ENCODE results near the gene MORC4.

- TF ChIP-seq CTCF (IDR thresholded peaks at IDR 0.05 in 4 of 5, conservative IDR thresholded peaks at IDR 0.05 in 1 of 5) (no peak), POLR2A (IDR thresholded peaks at IDR 0.05) (no peak)
These were observed 14.9 kb upstream of the MORC4 start for GRCh38 chrX:107014936-107015335.
